ENCODE data around the gene SYVN1.
A peak's percentile ranks its signal among the peaks of the same experiment; 100 is the strongest.
"Not testable (repeated sequence)": the region's sequence is repeated elsewhere in the genome, so short reads cannot be mapped to it uniquely, and the experiment has no call there.

SYVN1 gene
- total RNA-seq = 69.0 reads per million, percentile 75 among the genes with 10 or more reads in this experiment

GRCh38 chr11:65134240-65134951, at the start of gene SYVN1:
Gene SYVN1 (minus strand): TSS chr11:65134519. CDS start chr11:65133601, 918 bp downstream.
- peak; percentile 88 for DNase-seq

GRCh38 chr11:65183201-65183891, 49.0 kb upstream of the SYVN1 start:
- no peak for DNase-seq

DNA sequence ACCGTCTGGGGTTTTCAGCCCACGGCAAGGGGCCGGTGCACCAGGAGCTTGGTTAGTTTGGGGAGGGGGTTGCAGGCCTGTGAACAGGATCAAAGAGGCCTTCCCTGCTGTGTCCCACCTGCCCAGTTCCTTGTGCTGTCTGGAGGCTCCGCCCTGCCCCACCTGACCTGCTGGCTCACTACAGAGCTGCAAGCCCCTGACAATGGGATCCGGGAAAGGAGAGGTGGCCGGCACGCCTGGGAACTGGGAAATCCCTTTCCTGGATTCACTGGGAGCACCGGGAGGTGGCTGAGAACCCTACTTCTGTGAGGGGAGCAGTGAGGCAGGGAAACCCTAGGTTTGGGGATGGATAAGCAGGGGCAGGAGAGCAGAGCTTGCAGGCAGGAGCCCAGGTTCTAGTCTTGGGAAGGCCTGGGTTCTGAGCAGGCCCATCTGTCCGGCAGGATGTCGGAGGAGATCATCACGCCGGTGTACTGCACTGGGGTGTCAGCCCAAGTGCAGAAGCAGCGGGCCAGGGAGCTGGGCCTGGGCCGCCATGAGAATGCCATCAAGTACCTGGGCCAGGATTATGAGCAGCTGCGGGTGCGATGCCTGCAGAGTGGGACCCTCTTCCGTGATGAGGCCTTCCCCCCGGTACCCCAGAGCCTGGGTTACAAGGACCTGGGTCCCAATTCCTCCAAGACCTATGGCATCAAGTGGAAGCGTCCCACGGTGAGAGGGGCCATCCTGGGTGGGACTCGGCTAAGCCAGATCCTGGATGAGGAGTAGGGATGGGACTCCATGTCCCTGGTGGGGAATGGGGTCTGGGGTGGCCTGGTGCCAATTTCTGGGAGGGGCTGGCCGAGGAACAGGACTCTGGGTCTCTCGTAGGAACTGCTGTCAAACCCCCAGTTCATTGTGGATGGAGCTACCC, 48.2 kb upstream of the SYVN1 start:
- no peak for DNase-seq

GRCh38 chr11:65181569-65182257, 47.4 kb upstream of the SYVN1 start, which contains the start of gene CAPN1:
Gene CAPN1 (plus strand): TSS chr11:65181928. CDS start chr11:65182702, 774 bp downstream.
- peak; percentile 63 for DNase-seq

DNA sequence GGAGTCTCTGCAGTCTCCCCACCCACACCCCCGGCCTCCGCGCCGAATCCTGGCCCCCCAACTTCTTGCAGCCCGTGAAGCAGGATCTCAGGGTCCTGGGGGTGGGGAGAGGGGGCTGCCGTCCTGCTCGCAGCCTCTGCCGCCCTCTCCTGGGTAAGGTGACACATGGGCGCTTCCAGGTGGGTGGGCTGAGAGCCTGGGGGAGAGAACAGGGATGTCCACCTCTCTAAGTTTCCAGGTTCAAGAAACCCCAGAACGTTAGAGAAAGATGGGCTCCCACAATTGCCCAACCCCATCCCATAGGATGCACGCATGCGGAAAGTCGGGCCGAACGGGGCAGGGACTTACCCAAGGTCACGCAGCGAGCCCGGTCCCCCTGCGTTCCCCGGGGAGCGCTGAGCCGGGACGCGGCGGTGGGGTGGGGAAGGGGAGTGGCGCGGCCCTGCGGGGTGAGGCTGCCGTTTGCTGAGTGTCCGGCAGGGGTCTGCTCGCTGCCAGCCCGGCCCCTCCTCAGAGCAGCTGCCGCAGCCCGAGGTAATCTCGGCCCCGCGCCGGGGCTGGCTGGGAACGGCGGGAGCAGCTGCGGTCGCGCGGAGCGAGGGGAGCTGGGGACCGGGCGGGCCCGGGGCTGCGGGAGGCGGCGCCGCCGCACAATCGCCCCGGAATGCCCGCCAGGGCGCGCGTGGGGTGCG, 46.7 kb upstream of the SYVN1 start:
- DNase-seq = peak; percentile 40

DNA sequence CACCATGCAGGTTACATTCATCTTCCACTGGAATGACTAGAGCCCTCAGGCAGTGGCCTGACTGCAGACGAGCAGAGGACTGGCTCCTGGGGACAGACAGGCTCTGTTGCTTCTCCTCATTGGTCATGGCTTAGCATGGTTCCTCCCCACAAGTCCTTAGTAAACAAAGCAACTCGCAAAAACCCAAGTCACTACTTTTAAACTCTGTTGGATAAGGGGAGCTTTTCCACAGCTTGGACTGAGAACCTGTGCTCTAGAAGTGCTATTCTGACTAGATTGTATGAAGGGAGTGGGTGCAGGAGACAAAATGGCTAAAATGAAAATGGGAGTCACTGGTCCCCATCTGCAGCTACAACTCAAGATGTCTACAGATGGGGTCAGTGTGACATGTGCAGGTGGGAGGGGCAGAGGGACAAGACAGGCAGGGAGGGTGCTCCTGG, 40.3 kb upstream of the SYVN1 start:
- DNase-seq = not testable (repeated sequence)

- no peak for DNase-seq
These were observed 38.3 kb upstream of the SYVN1 start for GRCh38 chr11:65172600-65172999.

DNA sequence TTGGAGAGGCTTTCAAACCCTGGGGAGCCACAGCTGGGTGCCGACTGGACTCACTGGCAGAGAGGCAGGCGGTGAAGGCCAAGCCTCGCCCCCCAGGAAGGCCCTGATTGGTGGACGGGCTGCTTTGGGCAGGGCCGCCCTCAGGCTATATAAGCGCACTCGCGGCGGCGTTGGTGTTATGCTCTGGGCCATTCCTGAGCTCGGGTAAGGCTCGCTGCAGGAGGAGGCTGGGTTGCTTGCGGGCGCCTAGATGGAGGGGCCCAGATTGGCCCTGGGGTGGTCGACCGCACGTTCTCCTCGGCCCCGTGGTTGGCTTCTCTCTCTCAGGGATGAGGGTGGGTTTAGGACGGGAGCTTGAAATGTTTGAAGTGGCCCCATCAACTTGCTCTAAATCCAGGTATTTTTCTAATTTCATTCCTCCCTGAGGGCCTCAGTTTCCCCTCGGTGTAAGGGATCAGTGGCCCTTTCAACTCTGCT, 35.8 kb upstream of the SYVN1 start, which contains the start of gene SPDYC:
Gene SPDYC (plus strand): TSS at position 176 of the 477 bp plus-strand sequence. CDS start 1,125 bp downstream, outside the sequence.
- no peak for DNase-seq

DNA sequence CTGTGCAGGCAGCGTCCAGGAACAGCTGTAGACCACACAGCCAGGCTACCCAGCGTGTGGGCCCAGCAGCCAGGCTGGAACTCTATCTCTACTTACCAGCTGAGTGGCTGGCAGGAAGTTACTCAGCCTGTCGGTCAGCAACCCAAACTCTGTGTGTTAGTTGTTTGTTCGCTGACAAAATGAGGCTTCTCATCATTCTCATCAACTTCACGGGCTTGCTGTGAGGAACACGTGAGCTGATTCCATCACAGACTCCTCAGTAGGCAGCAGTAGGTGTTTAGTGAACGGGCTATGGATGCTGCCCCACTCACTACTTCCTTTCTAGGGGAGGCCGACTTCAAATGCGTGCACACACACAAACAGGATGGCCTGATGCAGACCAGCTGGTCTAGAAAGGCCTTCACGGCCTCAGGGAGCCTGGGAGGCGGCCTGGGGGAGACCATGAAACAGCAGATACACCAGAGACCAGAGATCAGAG, 34.9 kb upstream of the SYVN1 start:
- no peak for DNase-seq

- no peak for DNase-seq
These were observed 33.3 kb upstream of the SYVN1 start for GRCh38 chr11:65167656-65168055.

DNA sequence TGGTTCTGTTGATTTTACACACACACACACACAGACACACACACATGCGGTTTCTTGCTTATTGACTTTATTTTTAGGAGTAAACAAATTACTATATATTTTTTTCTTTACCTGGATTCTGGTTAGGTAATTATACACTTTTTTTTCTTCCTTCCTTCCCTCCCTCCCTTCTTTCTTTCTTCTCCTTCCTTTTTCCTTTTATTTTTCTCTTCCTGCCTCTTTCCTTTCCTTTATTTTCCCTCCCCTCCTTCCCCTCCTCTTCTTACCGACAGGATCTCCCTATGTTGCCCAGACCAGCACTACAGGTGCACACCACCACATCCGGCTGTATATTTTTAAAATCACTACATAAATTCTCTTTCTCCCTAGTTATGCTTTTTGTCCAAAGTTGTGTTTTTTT, 32.6 kb upstream of the SYVN1 start:
- DNase-seq = no peak

DNA sequence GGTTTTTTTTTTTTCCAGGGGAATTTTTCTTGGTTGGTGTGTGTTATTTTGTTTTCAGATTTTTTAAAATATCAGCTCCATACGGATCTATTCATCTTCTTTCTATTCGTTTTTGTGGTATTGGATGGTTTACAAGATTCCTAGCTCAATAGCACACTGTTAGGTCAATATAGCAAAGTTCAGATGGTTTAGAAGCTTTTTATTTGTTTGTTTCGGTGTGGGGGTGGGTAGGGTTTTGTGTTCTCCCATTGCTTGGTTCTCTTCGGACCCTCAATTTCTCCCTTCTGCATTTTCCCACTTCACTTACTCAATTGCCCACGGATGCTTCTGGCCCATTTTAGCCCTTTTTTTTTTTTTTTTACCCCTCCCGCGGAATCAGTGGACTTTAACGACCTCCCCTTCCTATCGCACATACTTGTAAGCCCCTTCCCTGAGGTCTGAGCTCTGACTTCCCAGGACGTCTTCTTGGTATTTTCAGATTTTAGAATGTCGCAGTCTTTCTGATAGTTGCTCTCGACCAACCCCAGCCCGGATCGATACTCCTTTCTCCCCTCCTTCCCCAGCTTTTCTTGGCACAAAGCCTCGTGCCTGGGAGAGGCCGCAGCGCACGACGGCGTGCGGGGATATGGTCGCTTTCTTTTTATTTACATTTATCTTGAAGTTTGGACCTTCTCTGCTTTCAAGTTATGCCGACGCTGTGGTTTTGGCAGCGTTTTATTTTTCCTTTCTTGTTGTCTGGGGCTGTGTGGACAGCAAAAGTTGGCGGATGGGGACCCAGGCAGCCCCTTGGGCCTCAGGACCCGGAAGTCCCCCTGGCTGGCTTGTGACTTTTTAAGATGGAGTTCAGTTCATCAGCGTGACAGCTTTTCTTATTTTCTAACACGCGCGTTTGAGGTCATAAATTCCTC, 31.3 kb upstream of the SYVN1 start:
- DNase-seq = no peak

DNA sequence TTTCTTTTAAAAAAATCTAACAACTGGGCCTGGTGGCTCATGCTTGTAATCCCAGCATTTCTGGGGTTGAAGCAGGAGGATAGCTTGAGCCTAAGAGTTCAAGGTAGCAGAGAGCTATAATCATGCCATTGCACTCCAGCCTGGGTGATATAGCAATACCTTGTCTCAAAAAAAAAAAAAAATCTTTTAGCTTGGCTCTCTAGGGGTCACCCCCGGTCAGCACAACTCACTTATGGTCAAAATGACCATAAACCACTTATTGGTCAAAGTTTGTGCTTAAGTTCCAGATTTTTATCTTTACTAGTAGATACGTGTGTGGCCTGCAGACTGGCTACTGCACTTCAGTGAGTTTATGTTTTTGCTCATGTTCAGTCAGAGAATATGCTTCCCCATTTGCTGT, 29.4 kb upstream of the SYVN1 start:
- DNase-seq = no peak

DNA sequence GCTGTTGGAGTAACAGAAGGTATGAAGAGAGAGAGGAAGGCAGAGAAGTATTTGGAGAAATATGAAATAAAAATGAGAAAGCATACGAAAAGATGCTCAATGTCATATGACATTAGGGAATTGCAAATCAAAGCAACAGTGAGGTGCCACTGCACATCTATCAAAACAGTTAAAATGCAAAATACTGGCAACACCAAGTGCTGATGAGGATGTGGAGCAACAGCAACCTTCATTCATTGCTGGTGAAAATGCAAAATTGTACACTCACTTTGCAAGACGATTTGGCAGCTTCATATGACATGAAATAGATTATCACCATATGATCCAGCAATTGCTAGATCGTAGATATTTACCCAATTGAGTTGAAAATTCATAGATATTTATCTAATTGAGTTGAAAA, 26.3 kb upstream of the SYVN1 start:
- no peak for DNase-seq

DNA sequence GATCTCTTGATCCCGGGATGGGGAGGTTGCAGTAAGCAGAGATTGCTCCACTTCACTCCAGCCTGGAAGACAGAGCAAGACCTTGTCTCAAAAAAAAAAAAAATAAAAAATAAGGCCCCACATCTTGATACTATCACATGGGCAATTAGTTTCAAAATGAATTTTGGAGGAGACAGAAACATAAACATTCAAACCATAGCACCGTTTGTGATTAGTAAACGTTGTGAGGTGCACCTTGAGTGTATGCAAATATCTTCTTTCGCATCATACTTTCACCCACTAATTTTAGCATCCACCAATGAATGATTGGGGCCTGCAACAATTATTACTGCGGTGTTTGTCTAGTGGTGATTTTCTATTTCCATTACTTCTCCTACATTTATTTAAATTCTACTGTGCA, 24.7 kb upstream of the SYVN1 start:
- DNase-seq = no peak

GRCh38 chr11:65157336-65157735, 23.0 kb upstream of the SYVN1 start:
- no peak for DNase-seq

GRCh38 chr11:65156926-65157325, 22.6 kb upstream of the SYVN1 start:
- DNase-seq = no peak

DNA sequence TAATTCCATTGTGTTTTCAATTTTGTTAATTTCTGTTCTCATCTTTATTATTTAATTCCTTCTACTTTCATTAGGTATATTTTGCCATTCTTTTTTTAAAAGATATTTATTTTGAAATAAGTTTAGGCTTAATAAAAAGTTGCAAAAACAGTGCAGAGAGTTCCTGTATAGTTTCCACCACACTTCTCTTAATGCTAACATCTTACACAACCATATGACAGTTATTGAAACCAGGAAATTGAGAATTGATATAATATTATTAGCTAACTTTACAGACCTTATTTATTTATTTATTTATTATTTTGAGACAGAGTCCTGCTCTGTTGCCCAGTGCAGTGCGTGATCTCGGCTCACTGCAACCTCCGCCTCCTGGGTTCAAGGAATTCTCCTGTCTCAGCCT, 21.9 kb upstream of the SYVN1 start:
- no peak for DNase-seq

- no peak for DNase-seq
These were observed 17.8 kb upstream of the SYVN1 start for GRCh38 chr11:65152122-65152521.

DNA sequence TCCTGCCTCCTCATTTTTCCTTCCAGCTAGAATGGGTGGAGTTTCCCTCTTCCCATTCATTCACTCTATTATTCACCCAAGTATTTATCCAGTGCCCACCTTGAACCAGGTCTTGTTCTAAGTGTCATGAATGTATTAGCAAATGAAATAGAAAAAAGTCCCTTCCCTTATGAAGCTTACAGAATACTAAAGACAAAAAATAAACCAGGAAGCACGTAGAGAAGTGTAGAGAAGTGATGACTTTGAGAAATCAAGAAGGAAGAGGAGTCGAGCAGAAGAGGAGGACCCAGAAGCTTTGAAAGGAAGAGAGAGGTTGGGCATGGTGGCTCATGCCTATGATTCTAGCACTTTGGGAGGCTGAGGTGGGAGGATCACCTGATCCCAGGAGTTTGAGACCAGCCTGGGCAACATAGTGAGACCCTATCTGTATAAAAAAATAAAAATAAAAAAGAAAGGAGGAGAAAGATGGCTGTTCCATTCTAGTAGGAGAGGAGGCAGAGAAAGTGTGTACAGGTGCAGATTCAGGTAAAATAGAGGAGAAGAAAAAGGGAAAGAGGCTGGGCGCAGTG, 17.1 kb upstream of the SYVN1 start:
- no peak for DNase-seq
